H9 (cell line): Measurements from ENCODE around the gene PASK. TPM values are rescaled to one million over a fixed set of nuclear protein-coding genes. Genes with fewer than 3 reads are reported as not detected.

Source experiments
- DNase-seq: peaks from one replicate; pipeline ENCODE4 v3.0.0-alpha.2; 2017
- H2AFZ ChIP-seq: one replicate; pipeline ENCODE4 v1.6.1; 2013; ENCODE audit warnings: mild to moderate bottlenecking, low read length, control low read depth, moderate library complexity
- H2AK5ac ChIP-seq: 2 replicates; pipeline ENCODE4 v1.6.1; 2013; ENCODE audit warnings: low read length, control low read depth, mixed read lengths; ENCODE audit not compliant: insufficient read length
- H2BK120ac ChIP-seq: one replicate; pipeline ENCODE4 v1.6.1; 2013; ENCODE audit warnings: low read depth, mild to moderate bottlenecking, low read length, control low read depth, inconsistent platforms; ENCODE audit not compliant: poor library complexity, severe bottlenecking
- H2BK12ac ChIP-seq: 2 replicates; pipeline ENCODE4 v1.6.1; 2013; ENCODE audit warnings: low read length, control low read depth, mixed read lengths, low read depth; ENCODE audit not compliant: insufficient read length
- H2BK15ac ChIP-seq: 2 replicates; pipeline ENCODE4 v1.6.1; 2013; ENCODE audit warnings: low read depth, low read length, control low read depth
- H2BK20ac ChIP-seq: one replicate; pipeline ENCODE4 v1.6.1; 2013; ENCODE audit warnings: low read depth, mild to moderate bottlenecking, low read length, control low read depth, inconsistent platforms; ENCODE audit not compliant: poor library complexity, severe bottlenecking
- H2BK5ac ChIP-seq: 2 replicates; pipeline ENCODE4 v1.6.1; 2013; ENCODE audit warnings: low read length, control low read depth, mixed read lengths; ENCODE audit not compliant: insufficient read length
- H3K14ac ChIP-seq: 2 replicates; pipeline ENCODE4 v1.6.1; 2013; ENCODE audit warnings: low read length, control low read depth; ENCODE audit not compliant: insufficient read depth
- H3K18ac ChIP-seq: 2 replicates; pipeline ENCODE4 v1.6.1; 2013; ENCODE audit warnings: low read depth, mild to moderate bottlenecking, mixed read lengths, low read length, control low read depth; ENCODE audit not compliant: insufficient read length
- H3K23ac ChIP-seq: 2 replicates; pipeline ENCODE4 v1.6.1; 2013; ENCODE audit warnings: low read length, control low read depth, mixed read lengths, low read depth; ENCODE audit not compliant: insufficient read length
- H3K23me2 ChIP-seq: 2 replicates; pipeline ENCODE4 v1.6.1; 2013; ENCODE audit warnings: low read depth, mild to moderate bottlenecking, mixed read lengths, low read length, control low read depth; ENCODE audit not compliant: insufficient read length, poor library complexity, severe bottlenecking
- H3K27ac ChIP-seq: 2 replicates; pipeline ENCODE4 v1.5.1; 2013; ENCODE audit warnings: low read length, control low read depth, mixed read lengths, low read depth; ENCODE audit not compliant: insufficient read length
- H3K27me3 ChIP-seq: 2 replicates; pipeline ENCODE4 v1.6.1; 2013; ENCODE audit warnings: low read length, control low read depth, inconsistent platforms; ENCODE audit not compliant: insufficient read depth
- H3K4ac ChIP-seq: 2 replicates; pipeline ENCODE4 v1.6.1; 2013; ENCODE audit warnings: low read depth, mild to moderate bottlenecking, control low read depth, inconsistent platforms, low read length, moderate library complexity
- H3K4me1 ChIP-seq: 2 replicates; pipeline ENCODE4 v1.6.1; 2013; ENCODE audit warnings: low read length, control low read depth, inconsistent platforms; ENCODE audit not compliant: insufficient read depth
- H3K4me2 ChIP-seq: 2 replicates; pipeline ENCODE4 v1.6.1; 2013; ENCODE audit warnings: low read length, control low read depth, mixed read lengths; ENCODE audit not compliant: insufficient read length, insufficient read depth
- H3K56ac ChIP-seq: 2 replicates; pipeline ENCODE4 v1.6.1; 2013; ENCODE audit warnings: low read depth, mild to moderate bottlenecking, mixed read lengths, low read length, control low read depth; ENCODE audit not compliant: insufficient read length
- H3K79me1 ChIP-seq: 2 replicates; pipeline ENCODE4 v1.6.1; 2013; ENCODE audit warnings: low read depth, mild to moderate bottlenecking, moderate library complexity, low read length, control low read depth, inconsistent platforms; ENCODE audit not compliant: insufficient read depth, poor library complexity, severe bottlenecking
- H3K79me2 ChIP-seq: 2 replicates; pipeline ENCODE4 v1.6.1; 2013; ENCODE audit warnings: low read length, control low read depth, inconsistent platforms; ENCODE audit not compliant: insufficient read depth
- H3K9ac ChIP-seq: 2 replicates; pipeline ENCODE4 v1.6.1; 2013; ENCODE audit warnings: low read length, control low read depth, mixed read lengths; ENCODE audit not compliant: insufficient read length; ENCODE audit errors: extremely low read depth
- H3K9me3 ChIP-seq: one replicate; pipeline ENCODE4 v1.6.1; 2013; ENCODE audit warnings: low read depth, low read length, inconsistent platforms; ENCODE audit not compliant: control insufficient read depth
- H3T11ph ChIP-seq: one replicate; pipeline ENCODE4 v1.6.1; 2013; ENCODE audit warnings: mild to moderate bottlenecking, low read length, control low read depth, inconsistent platforms
- H4K20me1 ChIP-seq: one replicate; pipeline ENCODE4 v1.6.1; 2013; ENCODE audit not compliant: control insufficient read depth, insufficient read length, insufficient read depth
- H4K5ac ChIP-seq: 2 replicates; pipeline ENCODE4 v1.6.1; 2013; ENCODE audit warnings: low read depth, mild to moderate bottlenecking, mixed read lengths, low read length, control low read depth; ENCODE audit not compliant: insufficient read length
- H4K8ac ChIP-seq: replicated peaks from 2 replicates; pipeline ENCODE4 v1.6.1; 2013; ENCODE audit warnings: low read length, control low read depth, mixed read lengths, low read depth; ENCODE audit not compliant: insufficient read length
- H4K91ac ChIP-seq: 2 replicates; pipeline ENCODE4 v1.6.1; 2013; ENCODE audit warnings: low read depth, mild to moderate bottlenecking, moderate library complexity, mixed read lengths, low read length, control low read depth; ENCODE audit not compliant: insufficient read length
- H3K27ac Mint-ChIP-seq, 3 experiments: 2 replicates in 2 of 3; 3 replicates in 1 of 3; pipeline ENCODE4 v1.8.0; 2020 to 2021; ENCODE audit warnings: mixed read lengths in 3 of 3, mild to moderate bottlenecking in 1 of 3, moderate library complexity in 1 of 3
- H3K27me3 Mint-ChIP-seq: 2 replicates; pipeline ENCODE4 v1.8.0; 2021; ENCODE audit warnings: low read depth, mild to moderate bottlenecking, moderate library complexity, mixed read lengths
- H3K36me3 Mint-ChIP-seq, 3 experiments: 2 replicates in 2 of 3; 3 replicates in 1 of 3; pipeline ENCODE4 v1.8.0; 2020 to 2021; ENCODE audit warnings: low read depth in 3 of 3, mixed read lengths in 3 of 3; ENCODE audit not compliant: insufficient read depth in 1 of 3
- H3K4me1 Mint-ChIP-seq, 2 experiments: 2 replicates each; pipeline ENCODE4 v1.8.0; 2020; ENCODE audit warnings: mixed read lengths in 2 of 2
- H3K4me3 Mint-ChIP-seq, 2 experiments: 2 replicates in 1 of 2; 3 replicates in 1 of 2; pipeline ENCODE4 v1.8.0; 2020 to 2021; ENCODE audit warnings: mild to moderate bottlenecking in 2 of 2, mixed read lengths in 2 of 2, moderate library complexity in 1 of 2
- H3K9me3 Mint-ChIP-seq, 2 experiments: 2 replicates in 1 of 2; 3 replicates in 1 of 2; pipeline ENCODE4 v1.8.0; 2020; ENCODE audit warnings: mild to moderate bottlenecking in 2 of 2, mixed read lengths in 2 of 2, moderate library complexity in 1 of 2
- CTCF ChIP-seq: fragments of 200-600 bp; sonication (generic); conservative IDR thresholded peaks from 3 replicates; pipeline ENCODE4 v1.8.0; 2021; ENCODE audit warnings: antibody characterized with exemption, mild to moderate bottlenecking
- WGBS: extraction: QIAGEN DNeasy Blood & Tissue Kit; methylation state at CpG from one replicate; pipeline ENCODE4 v1.1.7; 2013; ENCODE audit warnings: missing lambda C conversion rate, low lambda C conversion rate, mixed read lengths; ENCODE audit not compliant: insufficient read length; ENCODE audit errors: extremely low coverage; 5-methylcytosine and 5-hydroxymethylcytosine counted together
- total RNA-seq: library from RNA; stranded (reverse); gene quantifications from 2 replicates; pipeline ENCODE4 v1.2.1, GENCODE V29; 2021

The PASK gene
- total RNA-seq, 1 experiment from 2014 or later, result 68.0 TPM

GRCh38 chr2:241179899-241180298, 30.6 kb upstream of the PASK start:
- no peaks in the 10 kb centered on the region for H3K9me3 Mint-ChIP-seq
- no peak overlapping the region for H2BK12ac ChIP-seq
- H3K23me2 ChIP-seq, result no peaks in the 10 kb centered on the region
- no CpG with 5 or more reads among the region's 4 CpGs for WGBS
- H3K9ac ChIP-seq, result no peak overlapping the region
- H3K18ac ChIP-seq, result no peak overlapping the region
- H3K27ac Mint-ChIP-seq, result peak overlapping the region in 1 of 3 experiments; percentile 36; a peak in 2 of 7 replicates
- H3K27me3 Mint-ChIP-seq, result no peaks in the 10 kb centered on the region
- H3K4me3 Mint-ChIP-seq, result no peak overlapping the region
- no peaks in the 10 kb centered on the region for H3K79me2 ChIP-seq
- H3K27ac ChIP-seq, result no peak overlapping the region
- H4K20me1 ChIP-seq, result no peaks in the 10 kb centered on the region
- H3K4me1 ChIP-seq, result no peaks in the 10 kb centered on the region
- no peak overlapping the region for H4K8ac ChIP-seq
- no peak overlapping the region for H2BK20ac ChIP-seq
- H2BK15ac ChIP-seq, result no peak overlapping the region
- TF ChIP-seq CTCF, result no peak
- H3K4me1 Mint-ChIP-seq, result peaks cover 0 to 6% of the 10 kb centered on the region in 2 experiments; a peak in 2 of 4 replicates
- H3K14ac ChIP-seq, result no peak overlapping the region
- H3K27me3 ChIP-seq, result no peaks in the 10 kb centered on the region
- H2BK120ac ChIP-seq, result no peak overlapping the region
- no peak for DNase-seq
- H4K5ac ChIP-seq, result no peak overlapping the region
- H4K91ac ChIP-seq, result no peak overlapping the region
- no peak overlapping the region for H2BK5ac ChIP-seq
- H3K23ac ChIP-seq, result no peak overlapping the region
- H3K4ac ChIP-seq, result no peak overlapping the region
- H3K56ac ChIP-seq, result no peak overlapping the region
- H2AFZ ChIP-seq, result no peak overlapping the region
- no peak overlapping the region for H3T11ph ChIP-seq
- no peaks in the 10 kb centered on the region for H3K9me3 ChIP-seq
- no peak overlapping the region for H3K4me2 ChIP-seq
- H3K79me1 ChIP-seq, result no peaks in the 10 kb centered on the region
- peaks cover 4 to 14% (median 5%) of the 10 kb centered on the region in 3 experiments; a peak in 3 of 7 replicates for H3K36me3 Mint-ChIP-seq
- no peak overlapping the region for H2AK5ac ChIP-seq
